Retina (tissue), 1 donor: ENCODE results near the gene PRKN.
"Not testable (repeated sequence)": the region's sequence is repeated elsewhere in the genome, so short reads cannot be mapped to it uniquely, and the experiment has no call there.

Experiments used
- DNase-seq: peaks from one replicate; pipeline ENCODE4 v3.0.0-alpha.2; 2016

Gene PRKN

GRCh38 chr6:161313475-161313874, 1414.1 kb downstream of the PRKN start:
- not testable (repeated sequence) for DNase-seq

DNA sequence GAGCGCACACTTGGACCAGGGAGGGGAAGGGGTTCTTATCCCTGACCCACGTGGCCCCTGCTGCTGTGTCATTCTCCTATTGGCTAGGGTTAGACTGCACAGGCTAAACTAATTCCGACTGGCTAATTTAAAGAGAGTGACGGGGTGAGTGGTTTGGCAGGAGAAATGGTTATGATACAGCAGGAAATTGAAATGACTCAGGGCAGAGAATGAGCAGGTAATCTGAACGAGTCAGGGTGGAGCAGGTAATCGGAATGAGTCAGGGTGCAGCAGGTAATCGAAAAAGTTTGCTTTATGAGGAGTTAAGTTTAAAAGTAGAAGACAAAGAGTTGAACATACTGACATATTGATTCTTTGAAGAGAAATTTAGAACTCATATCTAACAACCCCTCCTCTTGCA, 1417.8 kb downstream of the PRKN start:
- not testable (repeated sequence) for DNase-seq

- no peak for DNase-seq
These were observed 1419.4 kb downstream of the PRKN start for GRCh38 chr6:161308075-161308655.

- DNase-seq, result no peak
These were observed 1421.7 kb downstream of the PRKN start for GRCh38 chr6:161305860-161306259.

- DNase-seq, result no peak
These were observed 1423.8 kb downstream of the PRKN start for GRCh38 chr6:161303628-161304340.

DNA sequence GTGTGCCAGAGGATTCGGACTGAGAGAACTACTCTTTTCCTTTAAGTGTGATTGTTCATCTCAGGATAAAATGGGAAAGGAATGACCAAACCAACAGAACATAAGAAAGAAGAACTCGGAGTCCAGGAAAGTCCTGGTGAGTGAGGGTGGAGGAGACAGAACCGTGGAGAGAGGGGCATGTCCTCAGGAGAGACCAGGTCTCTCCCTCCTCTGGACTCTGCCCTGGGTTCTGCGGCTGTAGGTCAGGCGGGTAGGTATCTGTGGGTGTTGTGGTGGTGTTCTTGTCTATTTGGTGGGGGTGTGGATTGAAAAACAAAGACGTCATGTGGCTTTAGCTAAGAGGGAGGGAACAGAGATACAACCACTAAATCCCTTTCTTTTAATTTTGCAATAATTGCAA, 1424.6 kb downstream of the PRKN start:
- no peak for DNase-seq

- no peak for DNase-seq
These were observed 1426.2 kb downstream of the PRKN start for GRCh38 chr6:161301338-161301737.

DNA sequence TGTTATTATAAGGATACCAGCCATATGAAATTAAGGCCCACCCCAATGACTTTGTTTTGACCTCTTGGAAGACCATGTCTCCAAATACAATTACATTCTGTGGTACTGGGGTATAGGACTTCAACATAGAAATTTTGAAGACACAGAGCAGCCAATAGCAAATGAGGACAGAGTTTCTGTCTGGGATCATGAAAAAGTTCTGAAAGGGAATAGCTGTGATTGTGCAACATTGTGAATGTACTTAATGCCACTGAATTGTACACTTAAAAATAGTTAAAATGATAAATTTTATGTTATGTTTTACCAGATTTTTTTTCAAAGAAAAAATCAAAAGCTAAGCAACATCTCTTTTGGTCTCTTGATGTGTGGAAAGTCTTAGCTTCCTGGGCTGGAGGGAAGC, 1426.7 kb downstream of the PRKN start:
- no peak for DNase-seq

DNA sequence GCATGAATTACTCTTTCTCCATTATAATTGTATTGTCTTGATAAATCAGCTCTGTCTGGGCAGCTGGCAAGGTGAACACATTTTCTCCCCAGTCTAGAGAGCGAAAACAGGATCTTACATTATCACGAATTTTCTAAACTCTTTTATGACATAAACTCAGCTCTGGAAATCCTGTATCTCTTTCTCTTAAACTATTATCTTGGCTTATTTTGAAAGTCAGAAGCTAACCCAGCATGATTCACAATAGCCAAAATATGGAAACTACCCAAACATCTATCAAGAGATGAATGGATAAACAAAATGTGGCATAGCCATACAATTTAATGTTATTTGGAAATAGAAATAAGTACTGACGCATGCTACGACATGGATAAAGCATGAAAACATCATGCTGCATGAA, 1427.8 kb downstream of the PRKN start:
- DNase-seq, result no peak
